Measurements from ENCODE around the gene CSNK1G2.
A peak's percentile ranks its signal among the peaks of the same experiment; 100 is the strongest.

DNA sequence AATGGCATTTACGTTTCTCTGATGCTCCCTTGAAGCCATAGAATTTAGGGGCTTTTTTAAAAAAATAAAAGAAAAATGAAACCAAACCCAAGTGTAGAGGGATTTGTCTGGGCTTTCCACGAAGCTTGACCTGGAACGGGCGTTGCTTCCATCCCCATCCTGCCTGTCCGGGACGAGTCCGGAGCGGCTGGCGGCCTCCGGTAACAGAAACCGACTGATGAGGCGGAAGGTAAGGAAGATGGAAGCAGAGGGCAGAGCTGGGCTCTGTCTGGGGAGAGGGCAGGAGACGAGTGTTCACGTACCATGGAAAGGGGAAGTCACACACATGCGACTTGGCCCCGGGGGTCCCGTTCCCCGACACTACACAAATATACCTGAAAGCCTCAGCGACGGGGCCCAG, 40.3 kb downstream of the CSNK1G2 start:
- TF ChIP-seq POLR2AphosphoS5 (IDR thresholded peaks at IDR 0.05; ENCODE audit: low read depth, low read length) (no peak), POLR2A (IDR thresholded peaks at IDR 0.05; ENCODE audit: low read depth, low read length) (no peak), TAF1 (IDR thresholded peaks at IDR 0.05; ENCODE audit: low read depth, low read length) (no peak), SPI1 (IDR thresholded peaks at IDR 0.05; ENCODE audit: low read depth, low read length) (0 out of 2 replicates have a peak, but pooled peaks have one; percentile 1), POU2F2 (IDR thresholded peaks at IDR 0.05; ENCODE audit: low read depth, low read length) (no peak)

Measured in GM12891 (cell line).